GM18507 (cell line): ENCODE data around the gene DES.
"Not testable (repeated sequence)": the region's sequence is repeated elsewhere in the genome, so short reads cannot be mapped to it uniquely, and the experiment has no call there.

Experiments used
- DNase-seq: peaks from one replicate; pipeline ENCODE4 v3.0.0; 2011; ENCODE audit warnings: low read depth; ENCODE audit not compliant: insufficient read length; ENCODE audit errors: extremely low spot score
- FAIRE-seq: peaks from 2 replicates; lab custom pipeline; 2011; peaks lifted over from hg19 to GRCh38; lab: Jason Lieb, UNC

Gene DES

GRCh38 chr2:219398721-219399363 is 19.3 kb upstream of the DES start:
- no peak for FAIRE-seq
- no peak for DNase-seq

- FAIRE-seq (no peak), DNase-seq (no peak)
Observed at GRCh38 chr2:219399716-219400478, 18.3 kb upstream of the DES start.

GRCh38 chr2:219400562-219400961 is 17.6 kb upstream of the DES start:
- no peak for DNase-seq
- no peak for FAIRE-seq

- DNase-seq (no peak), FAIRE-seq (no peak)
Observed at GRCh38 chr2:219401606-219402005, 16.6 kb upstream of the DES start.

GRCh38 chr2:219402665-219403515 is 15.3 kb upstream of the DES start:
- peak; percentile 53 for DNase-seq
- FAIRE-seq, result peak; percentile 79

GRCh38 chr2:219403861-219404260 is 14.3 kb upstream of the DES start:
- DNase-seq (no peak), FAIRE-seq (no peak)

- DNase-seq, result no peak
- no peak for FAIRE-seq
Observed at GRCh38 chr2:219404291-219404910, 13.8 kb upstream of the DES start.

- DNase-seq (no peak), FAIRE-seq (no peak)
Observed at GRCh38 chr2:219404954-219405353, 13.2 kb upstream of the DES start.

- FAIRE-seq (no peak), DNase-seq (no peak)
Observed at GRCh38 chr2:219405451-219405850, 12.7 kb upstream of the DES start.

- DNase-seq, result no peak
- no peak for FAIRE-seq
Observed at GRCh38 chr2:219405958-219406860, 12.0 kb upstream of the DES start.

GRCh38 chr2:219406861-219407230 is 11.3 kb upstream of the DES start:
- FAIRE-seq, result no peak
- DNase-seq, result no peak

GRCh38 chr2:219407343-219407742 is 10.8 kb upstream of the DES start:
- not testable (repeated sequence) for DNase-seq, FAIRE-seq

GRCh38 chr2:219408204-219408603 is 10.0 kb upstream of the DES start:
- FAIRE-seq (no peak), DNase-seq (no peak)

- FAIRE-seq (no peak), DNase-seq (no peak)
Observed at GRCh38 chr2:219408631-219409030, 9.5 kb upstream of the DES start.

GRCh38 chr2:219409619-219410018 is 8.6 kb upstream of the DES start:
- DNase-seq (no peak), FAIRE-seq (no peak)

- FAIRE-seq (no peak), DNase-seq (no peak)
Observed at GRCh38 chr2:219410390-219410789, 7.8 kb upstream of the DES start.

- FAIRE-seq (no peak), DNase-seq (no peak)
Observed at GRCh38 chr2:219414857-219415256, 3.3 kb upstream of the DES start.

GRCh38 chr2:219415580-219416234 is 2.5 kb upstream of the DES start:
- FAIRE-seq (no peak), DNase-seq (no peak)

- FAIRE-seq (no peak), DNase-seq (no peak)
Observed at GRCh38 chr2:219416235-219416602, 2.0 kb upstream of the DES start.
